ENCODE measurements around the gene CYB5R3.
"Not testable (repeated sequence)": the region's sequence is repeated elsewhere in the genome, so short reads cannot be mapped to it uniquely, and the experiment has no call there.

DNA sequence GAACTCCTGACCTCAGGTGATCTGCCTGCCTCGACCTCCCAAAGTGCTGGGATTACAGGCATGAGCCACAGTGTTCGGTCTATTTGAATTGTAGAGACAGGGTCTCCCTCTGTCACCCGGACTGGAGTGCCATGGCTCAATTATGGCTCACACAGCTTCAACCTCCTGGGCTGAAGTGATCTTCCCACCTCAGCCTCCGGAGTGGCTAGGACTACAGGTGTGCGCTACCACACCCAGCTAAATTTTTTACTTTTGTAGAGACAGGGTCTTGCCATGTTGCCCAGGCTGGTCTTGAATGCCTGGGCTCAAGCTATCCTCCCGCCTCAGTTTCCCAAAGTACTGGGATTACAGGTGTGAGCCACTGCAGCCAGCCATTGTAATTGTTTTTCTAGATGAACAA lies 81.2 kb downstream of the CYB5R3 start:
- TF ChIP-seq EP300, POLR2AphosphoS5 (IDR thresholded peaks at IDR 0.05): not testable (repeated sequence)
- TF ChIP-seq, protein P1, sequence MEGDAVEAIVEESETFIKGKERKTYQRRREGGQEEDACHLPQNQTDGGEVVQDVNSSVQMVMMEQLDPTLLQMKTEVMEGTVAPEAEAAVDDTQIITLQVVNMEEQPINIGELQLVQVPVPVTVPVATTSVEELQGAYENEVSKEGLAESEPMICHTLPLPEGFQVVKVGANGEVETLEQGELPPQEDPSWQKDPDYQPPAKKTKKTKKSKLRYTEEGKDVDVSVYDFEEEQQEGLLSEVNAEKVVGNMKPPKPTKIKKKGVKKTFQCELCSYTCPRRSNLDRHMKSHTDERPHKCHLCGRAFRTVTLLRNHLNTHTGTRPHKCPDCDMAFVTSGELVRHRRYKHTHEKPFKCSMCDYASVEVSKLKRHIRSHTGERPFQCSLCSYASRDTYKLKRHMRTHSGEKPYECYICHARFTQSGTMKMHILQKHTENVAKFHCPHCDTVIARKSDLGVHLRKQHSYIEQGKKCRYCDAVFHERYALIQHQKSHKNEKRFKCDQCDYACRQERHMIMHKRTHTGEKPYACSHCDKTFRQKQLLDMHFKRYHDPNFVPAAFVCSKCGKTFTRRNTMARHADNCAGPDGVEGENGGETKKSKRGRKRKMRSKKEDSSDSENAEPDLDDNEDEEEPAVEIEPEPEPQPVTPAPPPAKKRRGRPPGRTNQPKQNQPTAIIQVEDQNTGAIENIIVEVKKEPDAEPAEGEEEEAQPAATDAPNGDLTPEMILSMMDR (IDR thresholded peaks at IDR 0.05), result not testable (repeated sequence)

Data from gastroesophageal sphincter (tissue), 3 donors.